Measurements from ENCODE around the gene PALD1. TPM values are rescaled to one million over a fixed set of nuclear protein-coding genes. Genes with fewer than 3 reads are reported as not detected.
A peak's percentile ranks its signal among the peaks of the same experiment; 100 is the strongest.

Gene PALD1
- total RNA-seq, 2 donors from 2014 or later = 4.9 to 11.7 TPM

- no peak for TF ChIP-seq POLR2A (IDR thresholded peaks at IDR 0.05)
- TF ChIP-seq, protein P1, sequence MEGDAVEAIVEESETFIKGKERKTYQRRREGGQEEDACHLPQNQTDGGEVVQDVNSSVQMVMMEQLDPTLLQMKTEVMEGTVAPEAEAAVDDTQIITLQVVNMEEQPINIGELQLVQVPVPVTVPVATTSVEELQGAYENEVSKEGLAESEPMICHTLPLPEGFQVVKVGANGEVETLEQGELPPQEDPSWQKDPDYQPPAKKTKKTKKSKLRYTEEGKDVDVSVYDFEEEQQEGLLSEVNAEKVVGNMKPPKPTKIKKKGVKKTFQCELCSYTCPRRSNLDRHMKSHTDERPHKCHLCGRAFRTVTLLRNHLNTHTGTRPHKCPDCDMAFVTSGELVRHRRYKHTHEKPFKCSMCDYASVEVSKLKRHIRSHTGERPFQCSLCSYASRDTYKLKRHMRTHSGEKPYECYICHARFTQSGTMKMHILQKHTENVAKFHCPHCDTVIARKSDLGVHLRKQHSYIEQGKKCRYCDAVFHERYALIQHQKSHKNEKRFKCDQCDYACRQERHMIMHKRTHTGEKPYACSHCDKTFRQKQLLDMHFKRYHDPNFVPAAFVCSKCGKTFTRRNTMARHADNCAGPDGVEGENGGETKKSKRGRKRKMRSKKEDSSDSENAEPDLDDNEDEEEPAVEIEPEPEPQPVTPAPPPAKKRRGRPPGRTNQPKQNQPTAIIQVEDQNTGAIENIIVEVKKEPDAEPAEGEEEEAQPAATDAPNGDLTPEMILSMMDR (IDR thresholded peaks at IDR 0.05) = peak in 6 of 7 experiments; percentile 14 to 26 (median 20)
- Histone ChIP-seq H3K36me3 (replicated peaks in 1 of 2; ENCODE audit: insufficient read depth in 1 of 2, low read depth in 2 of 2) (no peaks in the 10 kb centered on the region), H3K27ac (no peak overlapping the region), H3K4me1 (no peaks in the 10 kb centered on the region), H3K9me3 (no peaks in the 10 kb centered on the region), H3K4me3 (no peak overlapping the region), H3K27me3 (no peaks in the 10 kb centered on the region)
- no peak for ATAC-seq
- peak; percentile 20 to 44 (median 32) for DNase-seq
- intact Hi-C loops (cut with DNase I) = loop anchor here (5.0 kb wide), 1 partner anchor 80 kb away; no protein-coding TSS in a partner anchor
- 39 to 61% methylated on average over 11 to 15 of the region's 15 CpGs for WGBS, 2 donors
These were observed 59.0 kb downstream of the PALD1 start for GRCh38 chr10:70537398-70538194.

- TF ChIP-seq POLR2A (IDR thresholded peaks at IDR 0.05) = no peak
- TF ChIP-seq, protein P1 (IDR thresholded peaks at IDR 0.05) = no peak
- no peaks in the 10 kb centered on the region for H3K9me3 ChIP-seq
- no peak for DNase-seq
- no peaks in the 10 kb centered on the region for H3K4me1 ChIP-seq
- intact Hi-C loops (cut with DNase I) = loop anchor here (5.0 kb wide), 1 partner anchor 81 kb away; no protein-coding TSS in a partner anchor
- no peak overlapping the region for H3K27ac ChIP-seq
- no peaks in the 10 kb centered on the region for H3K36me3 ChIP-seq (replicated peaks in 1 of 2; ENCODE audit: insufficient read depth in 1 of 2, low read depth in 2 of 2)
- no peak for ATAC-seq
- no peak overlapping the region for H3K4me3 ChIP-seq
- H3K27me3 ChIP-seq = no peaks in the 10 kb centered on the region
- 61 to 67% methylated on average over 4 to 10 of the region's 10 CpGs for WGBS, 2 donors
These were observed 59.6 kb downstream of the PALD1 start for GRCh38 chr10:70538195-70538520.

DNA sequence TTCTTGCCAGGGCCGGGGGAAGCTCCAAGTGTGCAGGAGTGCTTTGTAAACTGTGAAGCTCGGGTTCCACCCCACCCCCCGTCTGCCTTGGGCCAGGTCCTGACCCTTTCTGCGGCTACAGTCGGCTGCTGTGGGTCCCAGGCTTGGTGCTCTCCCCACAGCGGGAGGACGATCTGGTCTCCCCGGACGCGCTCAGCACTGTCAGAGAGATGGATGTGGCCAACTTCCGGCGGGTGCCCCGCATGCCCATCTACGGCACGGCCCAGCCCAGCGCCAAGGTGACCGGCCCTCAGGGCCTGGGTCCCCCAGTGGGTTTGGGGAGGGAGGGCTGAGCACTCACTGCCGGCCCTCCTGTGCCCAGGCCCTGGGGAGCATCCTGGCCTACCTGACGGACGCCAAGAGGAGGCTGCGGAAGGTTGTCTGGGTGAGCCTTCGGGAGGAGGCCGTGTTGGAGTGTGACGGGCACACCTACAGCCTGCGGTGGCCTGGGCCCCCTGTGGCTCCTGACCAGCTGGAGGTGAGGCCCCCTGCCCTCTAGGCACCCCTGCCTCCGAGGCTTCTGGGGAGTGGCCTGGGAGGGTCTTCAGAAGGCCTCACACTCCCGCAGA, 60.3 kb downstream of the PALD1 start:
- TF ChIP-seq, protein P1 (IDR thresholded peaks at IDR 0.05) = no peak
- no peak for TF ChIP-seq POLR2A (IDR thresholded peaks at IDR 0.05)
- 86 to 90% methylated on average over 8 to 21 of the region's 27 CpGs for WGBS, 2 donors
- ATAC-seq = no peak
- Histone ChIP-seq H3K27me3 (no peaks in the 10 kb centered on the region), H3K9me3 (no peaks in the 10 kb centered on the region), H3K4me3 (no peak overlapping the region), H3K27ac (no peak overlapping the region), H3K4me1 (no peaks in the 10 kb centered on the region), H3K36me3 (replicated peaks in 1 of 2; ENCODE audit: insufficient read depth in 1 of 2, low read depth in 2 of 2) (no peaks in the 10 kb centered on the region)
- DNase-seq = no peak
- intact Hi-C loops (cut with DNase I) = loop anchor here (5.0 kb wide), 1 partner anchor 82 kb away; no protein-coding TSS in a partner anchor

DNA sequence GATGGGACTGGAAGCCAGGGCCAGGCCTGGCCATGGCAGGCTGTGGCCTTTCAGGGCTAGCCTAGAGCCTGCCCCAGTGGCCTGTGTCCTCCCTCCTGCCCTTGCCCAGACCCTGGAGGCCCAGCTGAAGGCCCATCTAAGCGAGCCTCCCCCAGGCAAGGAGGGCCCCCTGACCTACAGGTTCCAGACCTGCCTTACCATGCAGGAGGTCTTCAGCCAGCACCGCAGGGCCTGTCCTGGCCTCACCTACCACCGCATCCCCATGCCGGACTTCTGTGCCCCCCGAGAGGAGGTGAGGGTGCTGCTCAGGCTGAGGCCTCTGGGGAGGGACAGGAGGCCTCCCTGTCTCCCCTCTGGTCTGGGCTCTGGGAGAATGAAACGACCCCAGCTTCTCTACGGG, 60.9 kb downstream of the PALD1 start:
- DNase-seq (no peak), ATAC-seq (no peak)
- Histone ChIP-seq H3K27ac (no peak overlapping the region), H3K36me3 (replicated peaks in 1 of 2; ENCODE audit: insufficient read depth in 1 of 2, low read depth in 2 of 2) (no peaks in the 10 kb centered on the region), H3K4me3 (no peak overlapping the region), H3K27me3 (no peaks in the 10 kb centered on the region), H3K4me1 (no peaks in the 10 kb centered on the region), H3K9me3 (no peaks in the 10 kb centered on the region)
- 78% methylated on average over 7 of the region's 7 CpGs; no CpG with 5 or more reads in 1 of the 2 donors for WGBS, 2 donors
- no peak for TF ChIP-seq POLR2A (IDR thresholded peaks at IDR 0.05)
- TF ChIP-seq, protein P1 (IDR thresholded peaks at IDR 0.05) = no peak
- intact Hi-C loops (cut with DNase I) = loop anchor here (5.0 kb wide), 1 partner anchor 82 kb away; no protein-coding TSS in a partner anchor

Measured in body of pancreas (tissue), 4 donors.